ENCODE data around the gene NTM.

GRCh38 chr11:131324921-131325570, 45.4 kb upstream of the NTM start:
- no peak for TF ChIP-seq USF2 (IDR thresholded peaks at IDR 0.05; ENCODE audit: low read length)
- TF ChIP-seq MAFK (IDR thresholded peaks at IDR 0.05; ENCODE audit: low read depth, low read length): no peak
- TF ChIP-seq CBX5 (IDR thresholded peaks at IDR 0.05; ENCODE audit: low read depth, low read length): no peak
- no peak for TF ChIP-seq EZH2 (IDR thresholded peaks at IDR 0.05; ENCODE audit: low read depth, low read length, severe bottlenecking)
- TF ChIP-seq RAD21 (IDR thresholded peaks at IDR 0.05 in 1 of 2, conservative IDR thresholded peaks at IDR 0.05 in 1 of 2; ENCODE audit: low read depth in 2 of 2, low read length in 2 of 2): no peak
- TF ChIP-seq POLR2AphosphoS5 (IDR thresholded peaks at IDR 0.05; ENCODE audit: low read depth, low read length): no peak
- TF ChIP-seq CHD7 (IDR thresholded peaks at IDR 0.05; ENCODE audit: insufficient replicate concordance, low read length): no peak
- no peak for TF ChIP-seq CREB1 (IDR thresholded peaks at IDR 0.05)
- TF ChIP-seq POLR2A (IDR thresholded peaks at IDR 0.05; ENCODE audit: control extremely low read depth in 1 of 2, low read depth in 2 of 2, low read length in 2 of 2): no peak
- no peak for TF ChIP-seq KDM5A (IDR thresholded peaks at IDR 0.05; ENCODE audit: low read length)
- TF ChIP-seq CTCF (IDR thresholded peaks at IDR 0.05; ENCODE audit: control extremely low read depth in 1 of 3, insufficient read depth in 1 of 3, low read depth in 1 of 3, low read length in 3 of 3): no peak
- no peak for TF ChIP-seq EGR1 (IDR thresholded peaks at IDR 0.05; ENCODE audit: borderline replicate concordance, low read depth, low read length)
- TF ChIP-seq RXRA (IDR thresholded peaks at IDR 0.05; ENCODE audit: insufficient read depth, low read depth, low read length): no peak
